Measurements from ENCODE around the gene NOC2L.
A peak's percentile ranks its signal among the peaks of the same experiment; 100 is the strongest.
"Not testable (repeated sequence)": the region's sequence is repeated elsewhere in the genome, so short reads cannot be mapped to it uniquely, and the experiment has no call there.

NOC2L gene

DNA sequence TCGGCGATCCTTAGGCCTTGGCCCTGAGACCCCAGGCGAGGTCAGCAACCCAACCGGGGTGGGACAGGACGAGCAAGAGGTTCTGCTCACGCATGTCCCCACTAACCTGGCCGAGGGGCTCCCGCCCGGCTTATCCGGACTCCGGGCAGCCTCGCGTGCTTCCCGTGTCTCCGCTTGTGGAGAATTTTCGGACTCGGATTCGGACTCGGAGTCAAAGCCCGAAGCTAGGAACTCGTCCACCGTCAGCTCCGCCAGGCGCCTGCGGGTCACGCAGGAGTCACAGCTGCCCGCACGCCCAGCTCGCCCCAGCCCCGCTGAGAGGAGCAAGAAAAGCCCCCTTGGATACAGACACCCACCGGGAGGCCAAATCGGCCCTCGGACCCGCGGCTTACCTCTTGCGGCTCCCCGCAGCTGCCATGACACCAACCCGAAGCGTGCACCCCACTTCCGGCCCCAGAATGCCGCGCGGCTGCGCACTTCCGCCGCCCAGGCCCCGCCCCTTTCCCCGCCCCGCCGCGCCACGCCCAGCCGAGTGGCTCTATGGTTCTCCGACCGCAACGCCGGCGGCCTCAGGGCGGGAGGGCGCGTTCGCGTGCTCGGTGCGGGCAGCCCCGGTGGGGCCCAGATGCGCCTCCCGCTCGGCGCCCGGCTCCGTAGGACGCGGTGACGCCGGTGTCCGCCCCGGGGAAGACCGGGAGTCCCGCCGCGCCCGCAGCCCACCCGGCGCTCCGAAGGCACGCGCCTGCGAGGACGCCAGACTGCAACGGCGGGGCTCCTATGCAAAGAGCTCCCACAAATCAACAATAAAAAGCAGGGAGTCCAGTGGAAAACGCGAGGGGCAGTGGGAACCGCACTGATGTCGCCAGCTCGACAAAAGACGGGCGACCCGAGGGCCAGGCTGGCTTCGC lies at the start of gene NOC2L:
Gene NOC2L, minus strand, starts transcription at position 434 of the 908 bp plus-strand sequence. Its CDS starts 16 bp downstream, at position 418.
- peak; percentile 97 for DNase-seq (ENCODE audit: low spot score)

- no peak for DNase-seq (ENCODE audit: low spot score)
These were observed 47.5 kb upstream of the NOC2L start for GRCh38 chr1:1006305-1007159.

- DNase-seq (ENCODE audit: low spot score): no peak
These were observed 46.8 kb upstream of the NOC2L start for GRCh38 chr1:1005774-1006304.

GRCh38 chr1:1004780-1005697 lies 46.0 kb upstream of the NOC2L start:
- peak; percentile 34 for DNase-seq (ENCODE audit: low spot score)

DNA sequence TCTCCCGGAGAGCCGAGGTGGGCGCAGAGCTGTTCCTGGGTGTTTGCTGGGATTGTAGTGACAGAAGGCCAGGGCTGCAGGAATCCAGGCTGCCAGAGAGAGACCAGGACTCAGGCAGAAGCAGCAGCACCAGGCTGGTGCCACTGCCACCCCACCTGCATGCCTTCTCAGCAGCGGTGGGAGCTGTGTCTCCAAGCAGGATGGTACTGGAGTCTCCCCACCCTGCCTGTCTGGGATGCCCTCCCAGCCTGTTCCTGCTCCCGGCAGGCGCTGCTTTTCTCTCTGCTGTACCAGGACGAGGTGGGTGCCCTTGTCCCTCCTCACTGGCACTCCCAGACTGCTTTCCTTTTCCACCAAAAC lies 45.3 kb upstream of the NOC2L start:
- DNase-seq (ENCODE audit: low spot score): no peak

DNA sequence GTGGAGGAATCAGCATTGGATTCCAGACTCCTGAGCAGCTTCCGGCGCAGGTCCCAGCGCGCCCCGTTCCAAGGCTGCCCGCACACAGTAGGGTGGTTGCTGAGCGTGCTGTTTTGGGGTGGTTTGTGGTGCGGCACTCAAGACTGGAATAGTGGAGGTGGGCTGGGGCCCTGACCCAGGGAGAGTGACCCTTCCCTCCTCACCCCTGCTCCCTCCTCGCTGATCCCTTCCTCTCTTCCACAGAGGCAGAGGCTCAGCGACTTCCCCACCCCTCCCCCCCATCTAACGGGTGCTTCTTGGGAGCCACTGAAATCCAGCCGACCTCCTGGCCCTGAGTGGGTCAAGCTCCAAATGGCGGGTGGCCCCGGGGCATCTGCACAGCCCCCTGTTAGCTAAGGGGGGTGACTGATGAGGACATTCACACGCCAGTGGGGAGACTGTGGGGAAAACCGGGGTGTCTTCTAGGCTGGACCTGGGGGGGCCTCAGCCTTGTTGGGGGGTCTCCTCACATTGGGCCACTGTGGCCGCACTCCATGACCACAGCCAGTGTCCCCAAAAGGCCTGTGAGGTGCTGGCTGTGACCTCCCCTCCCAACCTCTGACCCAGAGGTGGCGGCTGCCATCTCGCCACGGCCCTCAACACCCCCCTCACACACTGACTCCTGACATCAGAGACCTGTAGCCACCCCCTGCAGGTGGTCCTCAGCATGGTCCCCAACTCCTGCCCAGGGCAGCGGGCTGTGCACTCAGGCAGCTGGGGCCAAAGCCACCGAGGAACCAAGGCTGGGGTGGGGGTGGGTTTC lies 44.8 kb upstream of the NOC2L start:
- DNase-seq (ENCODE audit: low spot score): no peak

DNA sequence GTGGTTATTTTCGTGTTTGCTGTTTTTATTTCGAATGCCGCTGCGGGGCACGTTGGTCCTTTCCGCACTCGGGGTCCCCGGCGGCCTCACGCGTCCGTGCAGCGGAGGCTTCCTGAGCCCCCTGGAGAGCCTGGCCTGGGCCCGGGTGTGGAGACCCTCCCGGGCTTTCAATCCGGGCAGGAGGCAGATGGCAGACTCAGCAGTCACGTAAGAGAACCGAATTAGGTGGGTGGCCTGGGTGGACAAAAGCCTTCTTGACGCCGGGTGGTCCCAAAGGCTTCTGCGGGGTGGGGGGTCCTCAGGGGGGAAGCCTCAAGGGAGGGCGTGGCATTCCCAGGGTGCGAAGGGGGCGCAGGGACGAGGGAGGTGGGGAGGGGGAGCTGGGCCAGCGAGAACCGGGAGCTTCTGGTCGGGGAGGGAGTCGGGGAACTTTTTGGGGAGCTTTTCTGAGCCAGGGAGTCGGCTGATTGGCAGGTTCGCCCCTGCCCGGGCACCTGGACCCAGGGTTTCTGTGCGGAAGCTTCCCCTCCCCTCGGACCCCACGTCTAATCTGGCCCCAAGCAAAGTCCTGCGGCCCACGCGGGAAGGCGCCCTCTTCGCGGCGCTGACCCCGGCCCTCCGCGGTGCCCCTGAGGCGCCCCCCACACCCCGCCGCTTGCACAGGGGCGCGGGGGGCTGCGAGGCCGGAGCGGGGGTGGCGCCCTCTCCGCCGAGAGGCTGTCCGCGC lies 42.2 kb upstream of the NOC2L start:
- no peak for DNase-seq (ENCODE audit: low spot score)

DNA sequence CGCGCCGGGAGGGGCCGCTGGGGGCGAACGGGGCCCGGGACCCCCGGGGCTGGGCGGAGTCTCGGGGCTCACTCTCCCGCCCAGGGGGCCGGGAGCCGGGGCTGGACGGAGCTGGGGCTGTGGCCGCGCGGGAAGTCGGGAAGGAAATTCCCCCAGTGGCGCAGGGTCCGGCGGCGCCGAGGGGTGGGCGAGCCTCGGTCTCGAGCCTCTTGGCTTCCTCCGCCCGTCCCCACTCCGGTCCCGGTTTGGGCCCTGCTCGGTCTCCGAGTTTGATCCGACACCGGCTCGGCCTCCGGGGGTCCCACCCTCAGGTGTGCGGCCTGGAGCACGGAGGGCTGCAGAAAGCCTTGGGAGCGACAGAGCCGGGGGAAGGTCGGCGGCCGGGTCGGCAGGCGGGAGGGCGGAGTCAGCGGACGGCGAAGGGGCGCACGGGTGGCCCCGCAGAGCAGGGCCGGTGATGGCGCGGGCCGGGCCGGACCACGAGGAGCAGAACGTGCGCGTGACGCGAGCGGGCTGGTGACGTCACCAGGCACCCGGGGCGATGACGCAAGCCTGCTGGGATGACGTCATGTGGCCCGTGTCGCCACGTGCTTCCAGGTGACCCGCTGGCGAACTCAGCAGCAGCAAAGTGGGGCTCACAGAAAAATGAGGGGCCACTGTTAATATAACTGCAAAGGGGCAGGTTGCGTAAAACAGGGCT lies 41.5 kb upstream of the NOC2L start:
- DNase-seq (ENCODE audit: low spot score): peak; percentile 95

DNA sequence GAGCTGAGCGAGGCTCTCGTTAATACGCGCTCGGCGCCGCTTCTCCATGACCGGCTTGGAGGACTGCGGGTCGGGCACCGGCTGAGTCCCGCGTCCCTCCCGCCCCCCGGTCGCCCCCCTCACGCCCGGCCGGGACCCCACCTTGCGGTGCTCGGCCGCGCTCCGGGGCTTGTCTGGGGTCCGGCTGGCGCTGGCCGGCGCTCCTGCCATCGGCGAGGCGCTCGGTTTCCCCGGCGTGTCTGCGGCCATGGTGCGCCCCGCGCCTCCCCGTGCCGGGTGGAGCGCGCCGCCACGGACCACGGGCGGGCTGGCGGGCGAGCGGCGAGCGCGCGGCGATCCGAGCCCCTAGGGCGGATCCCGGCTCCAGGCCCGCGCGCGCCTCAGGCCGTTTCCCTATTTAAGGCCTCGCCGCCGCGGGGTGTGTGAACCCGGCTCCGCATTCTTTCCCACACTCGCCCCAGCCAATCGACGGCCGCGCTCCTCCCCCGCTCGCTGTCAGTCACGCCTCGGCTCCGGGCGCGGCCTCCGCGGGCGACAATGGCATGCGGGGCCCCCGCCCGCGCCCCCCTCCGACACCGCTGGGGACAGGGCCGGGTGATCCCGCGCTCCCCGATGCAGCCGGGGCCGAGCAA lies 40.8 kb upstream of the NOC2L start, which contains the start of gene HES4:
Gene HES4, minus strand, starts transcription at position 373 of the 632 bp plus-strand sequence. Its CDS starts 124 bp downstream, at position 249.
- peak; percentile 95 for DNase-seq (ENCODE audit: low spot score)

- DNase-seq (ENCODE audit: low spot score): peak; percentile 55
These were observed 40.1 kb upstream of the NOC2L start for GRCh38 chr1:998995-999724.

- no peak for DNase-seq (ENCODE audit: low spot score)
These were observed 39.6 kb upstream of the NOC2L start for GRCh38 chr1:998745-998994.

- peak; percentile 16 for DNase-seq (ENCODE audit: low spot score)
These were observed 39.1 kb upstream of the NOC2L start for GRCh38 chr1:997993-998744.

DNA sequence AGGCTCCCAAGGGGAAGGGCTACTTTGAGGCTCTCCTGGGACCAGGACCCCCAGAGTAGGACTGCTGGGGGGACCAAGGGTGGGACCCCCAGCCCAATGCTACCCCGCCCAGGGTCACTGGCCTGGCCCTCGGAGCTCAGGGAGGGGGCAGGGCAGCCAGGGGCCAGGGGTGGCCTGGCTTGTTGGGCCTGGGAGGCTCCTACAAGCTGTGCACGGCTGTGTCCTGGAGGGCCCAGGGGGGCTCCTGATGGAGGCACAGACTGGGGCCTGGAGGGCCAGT lies 38.6 kb upstream of the NOC2L start:
- no peak for DNase-seq (ENCODE audit: low spot score)

GRCh38 chr1:996851-997712 lies 38.0 kb upstream of the NOC2L start:
- DNase-seq (ENCODE audit: low spot score): no peak

- no peak for DNase-seq (ENCODE audit: low spot score)
These were observed 36.9 kb upstream of the NOC2L start for GRCh38 chr1:995665-996633.

DNA sequence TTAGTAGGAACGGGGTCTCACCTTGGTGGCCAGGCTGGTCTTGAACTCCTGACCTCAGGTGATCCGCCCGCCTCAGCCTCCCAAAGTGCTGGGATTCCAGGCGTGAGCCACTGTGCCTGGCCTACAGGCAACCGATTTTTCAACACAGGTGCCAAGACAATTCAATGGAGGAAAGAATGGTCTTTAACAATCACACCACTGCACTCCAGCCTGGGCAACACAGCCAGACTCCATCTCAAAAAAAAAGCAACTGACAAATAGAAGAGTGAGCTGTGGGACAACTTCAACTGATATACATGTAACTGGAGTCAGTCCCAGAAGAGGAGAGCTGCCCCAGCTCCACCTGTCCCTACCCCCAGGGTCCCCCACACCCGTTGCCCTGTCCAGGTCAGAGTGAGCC lies 35.5 kb upstream of the NOC2L start:
- not testable (repeated sequence) for DNase-seq (ENCODE audit: low spot score)
